HEK293 (cell line): ENCODE results near the gene FAM210A.

Experiments
- CTCF ChIA-PET: fragments of 350-600 bp; formaldehyde crosslinking; extraction: SDS; loops from one replicate; lab custom pipeline; 2021; ENCODE audit warnings: antibody characterized with exemption; lab: Yijun Ruan, JAX
- POLR2A ChIA-PET: fragments of 300-600 bp; formaldehyde crosslinking; extraction: SDS; loops from one replicate; lab custom pipeline; 2020; ENCODE audit warnings: antibody characterized with exemption, inconsistent platforms; lab: Yijun Ruan, JAX
- H3K27ac ChIP-seq: fragments of 200-500 bp; sonication (Bioruptor generic); 2 replicates; pipeline ENCODE4 v1.5.1; 2014; ENCODE audit warnings: low read depth, low read length, control low read depth, inconsistent platforms; ENCODE audit errors: extremely low read depth
- H3K36me3 ChIP-seq, 2 experiments: fragments of 200-500 bp in 1 of 2; sonication (Bioruptor generic) in 1 of 2; 1 replicate in 1 of 2; 2 replicates in 1 of 2; pipeline ENCODE4 v1.5.1; 2014 to 2017; ENCODE audit warnings: inconsistent platforms in 2 of 2, low read length in 2 of 2; ENCODE audit not compliant: control insufficient read depth in 2 of 2, insufficient read depth in 1 of 2
- H3K4me1 ChIP-seq: fragments of 200-500 bp; sonication (Bioruptor generic); 2 replicates; pipeline ENCODE4 v1.5.1; 2014; ENCODE audit warnings: mild to moderate bottlenecking, low read length, inconsistent platforms; ENCODE audit not compliant: control insufficient read depth, insufficient read depth
- H3K4me3 ChIP-seq: 2 replicates; pipeline ENCODE4 v1.5.1; 2011; ENCODE audit warnings: low read depth, mild to moderate bottlenecking, control low read depth, low read length, moderate library complexity
- H3K9me3 ChIP-seq: fragments of 200-500 bp; sonication (Bioruptor generic); 2 replicates; pipeline ENCODE4 v1.5.1; 2014; ENCODE audit warnings: low read depth, low read length, inconsistent platforms; ENCODE audit not compliant: control insufficient read depth, insufficient read depth
- ELK4 ChIP-seq: IDR thresholded peaks from 2 replicates; pipeline ENCODE4 v1.6.1; 2011; ENCODE audit warnings: mild to moderate bottlenecking, low read depth, low read length, borderline replicate concordance
- HIC1 ChIP-seq: fragments of 450-650 bp; formaldehyde crosslinking; IDR thresholded peaks from 2 replicates; pipeline ENCODE4 v1.5.1; 2016; ENCODE audit warnings: missing biosample characterization, missing genetic modification characterization
- HOXD13 ChIP-seq: sonication (generic); formaldehyde crosslinking; IDR thresholded peaks from 2 replicates; pipeline ENCODE4 v1.8.0; 2022; ENCODE audit warnings: missing genetic modification reagents, borderline replicate concordance
- KLF7 ChIP-seq: fragments of 450-650 bp; formaldehyde crosslinking; IDR thresholded peaks from 2 replicates; pipeline ENCODE4 v1.5.1; 2016; ENCODE audit warnings: missing biosample characterization, missing genetic modification characterization, borderline replicate concordance
- KLF9 ChIP-seq: fragments of 450-650 bp; formaldehyde crosslinking; IDR thresholded peaks from 2 replicates; pipeline ENCODE4 v1.5.1; 2016; ENCODE audit warnings: missing biosample characterization, missing genetic modification characterization, low read depth
- MEIS1 ChIP-seq: sonication (generic); formaldehyde crosslinking; IDR thresholded peaks from 2 replicates; pipeline ENCODE4 v1.8.1; 2022; ENCODE audit warnings: missing genetic modification reagents, mild to moderate bottlenecking, borderline replicate concordance
- OVOL3 ChIP-seq: fragments of 450-650 bp; formaldehyde crosslinking; IDR thresholded peaks from 2 replicates; pipeline ENCODE4 v1.5.1; 2016; ENCODE audit warnings: missing biosample characterization, missing genetic modification characterization
- PRDM6 ChIP-seq: fragments of 450-650 bp; formaldehyde crosslinking; IDR thresholded peaks from 2 replicates; pipeline ENCODE4 v1.5.1; 2017; ENCODE audit warnings: missing biosample characterization, missing genetic modification characterization
- SCRT1 ChIP-seq: fragments of 450-650 bp; formaldehyde crosslinking; IDR thresholded peaks from 2 replicates; pipeline ENCODE4 v1.5.1; 2016; ENCODE audit warnings: missing biosample characterization, missing genetic modification characterization, borderline replicate concordance
- SP7 ChIP-seq: fragments of 450-650 bp; formaldehyde crosslinking; IDR thresholded peaks from 2 replicates; pipeline ENCODE4 v1.5.1; 2016; ENCODE audit warnings: missing biosample characterization, missing genetic modification characterization
- ZNF114 ChIP-seq: fragments of 450-650 bp; formaldehyde crosslinking; IDR thresholded peaks from 2 replicates; pipeline ENCODE4 v1.5.0; 2017; ENCODE audit warnings: missing biosample characterization, missing genetic modification characterization
- ZNF146 ChIP-seq: fragments of 450-650 bp; formaldehyde crosslinking; IDR thresholded peaks from 2 replicates; pipeline ENCODE4 v1.5.1; 2016; ENCODE audit warnings: missing biosample characterization, missing genetic modification characterization
- ZNF175 ChIP-seq: fragments of 450-650 bp; formaldehyde crosslinking; IDR thresholded peaks from 2 replicates; pipeline ENCODE4 v1.5.1; 2016; ENCODE audit warnings: missing biosample characterization, missing genetic modification characterization
- ZNF280D ChIP-seq: fragments of 450-650 bp; formaldehyde crosslinking; IDR thresholded peaks from 2 replicates; pipeline ENCODE4 v1.5.1; 2016; ENCODE audit warnings: missing biosample characterization, missing genetic modification characterization
- ZNF302 ChIP-seq: fragments of 450-650 bp; formaldehyde crosslinking; IDR thresholded peaks from 2 replicates; pipeline ENCODE4 v1.5.1; 2016; ENCODE audit warnings: missing biosample characterization, missing genetic modification characterization, low read depth
- ZNF362 ChIP-seq: fragments of 450-650 bp; formaldehyde crosslinking; IDR thresholded peaks from 2 replicates; pipeline ENCODE4 v1.5.1; 2016; ENCODE audit warnings: missing biosample characterization, missing genetic modification characterization
- ZNF391 ChIP-seq: fragments of 450-650 bp; formaldehyde crosslinking; IDR thresholded peaks from 2 replicates; pipeline ENCODE4 v1.5.1; 2016; ENCODE audit warnings: low read depth, missing biosample characterization, missing genetic modification characterization, borderline replicate concordance
- ZNF677 ChIP-seq: fragments of 450-650 bp; IDR thresholded peaks from 2 replicates; pipeline ENCODE4 v1.5.0; 2018; ENCODE audit warnings: missing biosample characterization, mild to moderate bottlenecking, missing genetic modification characterization, moderate library complexity
- ZNF704 ChIP-seq: fragments of 450-650 bp; formaldehyde crosslinking; IDR thresholded peaks from 2 replicates; pipeline ENCODE4 v1.5.1; 2016; ENCODE audit warnings: missing biosample characterization, missing genetic modification characterization
- ZNF707 ChIP-seq: fragments of 450-650 bp; formaldehyde crosslinking; IDR thresholded peaks from 2 replicates; pipeline ENCODE4 v1.5.1; 2016; ENCODE audit warnings: missing biosample characterization, missing genetic modification characterization
- ZNF830 ChIP-seq: fragments of 450-650 bp; IDR thresholded peaks from 2 replicates; pipeline ENCODE4 v1.5.0; 2018; ENCODE audit warnings: missing biosample characterization, missing genetic modification characterization, low read depth, mild to moderate bottlenecking, moderate library complexity

FAM210A gene

GRCh38 chr18:13628211-13628610 lies 98.1 kb downstream of the FAM210A start:
- no peak overlapping the region for H3K27ac ChIP-seq
- TF ChIP-seq ZNF830 (tag by site-specific recombination), result no peak
- TF ChIP-seq ZNF114 (tag by site-specific recombination), result no peak
- no peak for TF ChIP-seq ZNF707
- no peak for TF ChIP-seq KLF7
- TF ChIP-seq ZNF280D (tag by site-specific recombination), result no peak
- TF ChIP-seq MEIS1, result no peak
- TF ChIP-seq ZNF146 (tag by site-specific recombination), result no peak
- TF ChIP-seq HIC1 (tag by site-specific recombination), result no peak
- H3K4me1 ChIP-seq, result no peaks in the 10 kb centered on the region; the same call in 1 of the 2 replicates
- no peaks in the 10 kb centered on the region for H3K9me3 ChIP-seq
- ChIA-PET POLR2A (no interaction called here), CTCF (interaction anchor here (0.6 kb wide), 1 partner anchor 76 kb away, joined by 4 read pairs; no protein-coding TSS in a partner anchor)
- H3K4me3 ChIP-seq, result no peak overlapping the region
- H3K36me3 ChIP-seq, result no peaks in the 10 kb centered on the region

- Histone ChIP-seq H3K27ac (no peak overlapping the region), H3K36me3 (no peaks in the 10 kb centered on the region), H3K4me1 (no peaks in the 10 kb centered on the region; the same call in 1 of the 2 replicates), H3K9me3 (no peaks in the 10 kb centered on the region), H3K4me3 (no peak overlapping the region)
- CTCF ChIA-PET, result interaction anchor here (0.6 kb wide), 2 partner anchors 76 to 942 kb away, joined by 4 read pairs; no protein-coding TSS in a partner anchor
- TF ChIP-seq ZNF175 (tag by site-specific recombination), result no peak
- no peak for TF ChIP-seq ZNF302 (tag by site-specific recombination)
- TF ChIP-seq ZNF704 (tag by site-specific recombination), result no peak
- no peak for TF ChIP-seq ZNF362 (tag by site-specific recombination)
- no peak for TF ChIP-seq SCRT1 (tag by site-specific recombination)
- TF ChIP-seq PRDM6 (tag by site-specific recombination), result no peak
- no peak for TF ChIP-seq ELK4
- TF ChIP-seq SP7 (tag by site-specific recombination), result no peak
- TF ChIP-seq ZNF677 (tag by site-specific recombination), result no peak
- no peak for TF ChIP-seq OVOL3 (tag by site-specific recombination)
- TF ChIP-seq HOXD13 (CRISPR knock-in tag), result no peak
- TF ChIP-seq KLF9 (tag by site-specific recombination), result no peak
- no peak for TF ChIP-seq ZNF391 (tag by site-specific recombination)
- TF ChIP-seq, all 188 proteins: peak for 0
- POLR2A ChIA-PET, result no interaction called here
Observed at GRCh38 chr18:13627639-13628038, 98.7 kb downstream of the FAM210A start.
